ENCODE results near the gene ZNF335.

GRCh38 chr20:46013322-46013828 lies 41.4 kb upstream of the ZNF335 start:
- TF ChIP-seq CTCF (conservative IDR thresholded peaks at IDR 0.05 in 1 of 2, IDR thresholded peaks at IDR 0.05 in 1 of 2; ENCODE audit: extremely low read depth in 1 of 2, insufficient read depth in 1 of 2, low read depth in 1 of 2, low read length in 2 of 2) (no peak), EZH2 (IDR thresholded peaks at IDR 0.05; ENCODE audit: borderline replicate concordance, low read length) (no peak)

Data from mammary epithelial cell (primary cell).